WI38 (cell line): Measurements from ENCODE around the gene CLIC3.

Source experiments
- H3K4me3 ChIP-seq: 2 replicates; pipeline ENCODE4 v1.5.1; 2011; ENCODE audit warnings: low read depth, mild to moderate bottlenecking, control low read depth, low read length
- CTCF ChIP-seq: IDR thresholded peaks from 2 replicates; pipeline ENCODE4 v1.5.1; 2012; ENCODE audit warnings: low read depth, mild to moderate bottlenecking, control low read depth, low read length

The CLIC3 gene

GRCh38 chr9:136988872-136989271 lies 7.5 kb downstream of the CLIC3 start:
- TF ChIP-seq CTCF, result no peak
- no peak overlapping the region for H3K4me3 ChIP-seq

GRCh38 chr9:136985853-136986252 lies 10.5 kb downstream of the CLIC3 start:
- no peak overlapping the region for H3K4me3 ChIP-seq
- no peak for TF ChIP-seq CTCF

DNA sequence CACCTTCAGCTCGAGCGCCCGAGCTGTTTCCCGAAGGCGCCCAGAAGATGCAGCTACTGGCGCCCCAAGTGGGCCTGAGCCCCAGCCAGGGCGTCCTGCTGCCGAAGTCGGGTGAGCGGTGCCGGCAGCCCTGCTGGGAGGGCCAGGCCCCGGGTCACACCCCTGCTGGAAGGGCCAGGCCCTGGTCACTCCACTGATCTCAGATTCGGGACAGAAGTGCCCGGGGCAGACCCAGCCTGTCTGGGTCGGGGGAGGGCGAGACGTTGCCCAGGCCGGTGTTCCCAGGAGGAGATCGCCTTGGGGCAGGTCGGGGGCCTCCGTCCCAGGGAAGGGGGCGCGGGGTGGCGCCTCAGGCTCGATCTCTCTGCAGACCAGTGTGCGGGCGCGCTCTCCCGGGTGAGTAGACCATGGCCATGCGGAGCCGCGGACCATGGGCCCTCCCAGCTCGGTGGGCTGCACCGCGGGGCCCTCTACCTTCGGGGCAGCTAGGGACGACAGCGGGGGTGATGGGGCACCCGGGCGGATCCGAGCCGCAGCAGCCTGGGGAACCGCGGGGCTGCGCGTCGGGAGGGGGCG lies 11.3 kb downstream of the CLIC3 start:
- no peak for TF ChIP-seq CTCF
- no peak overlapping the region for H3K4me3 ChIP-seq

DNA sequence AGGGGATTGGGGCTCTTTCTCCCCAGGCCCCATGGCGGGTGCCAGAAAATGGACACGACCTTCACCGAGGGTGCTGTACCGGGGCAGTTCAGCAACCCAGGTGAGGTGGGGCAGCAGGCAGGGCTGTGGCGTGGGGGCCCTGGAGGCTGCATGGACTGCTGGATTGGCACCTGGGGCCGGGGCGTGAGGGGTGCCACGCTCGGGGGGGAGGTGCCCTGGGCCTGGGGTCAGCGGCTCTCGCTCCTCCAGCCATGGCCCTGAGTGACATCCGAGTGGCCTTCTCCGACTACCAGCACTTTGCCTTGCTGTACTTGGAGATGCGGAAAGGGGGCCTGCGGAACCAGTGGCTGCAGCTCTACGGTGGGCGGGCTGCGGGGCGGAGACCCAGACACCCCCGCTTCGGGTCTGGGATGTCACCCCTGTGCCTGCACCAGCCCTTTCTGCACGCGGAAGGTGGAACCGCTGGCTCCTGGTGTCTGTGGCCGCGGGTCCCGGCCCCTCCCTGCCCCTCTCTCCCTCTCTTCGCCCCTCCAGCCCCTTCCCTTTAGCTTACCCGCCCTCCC lies 11.8 kb downstream of the CLIC3 start:
- TF ChIP-seq CTCF, result no peak
- no peak overlapping the region for H3K4me3 ChIP-seq

DNA sequence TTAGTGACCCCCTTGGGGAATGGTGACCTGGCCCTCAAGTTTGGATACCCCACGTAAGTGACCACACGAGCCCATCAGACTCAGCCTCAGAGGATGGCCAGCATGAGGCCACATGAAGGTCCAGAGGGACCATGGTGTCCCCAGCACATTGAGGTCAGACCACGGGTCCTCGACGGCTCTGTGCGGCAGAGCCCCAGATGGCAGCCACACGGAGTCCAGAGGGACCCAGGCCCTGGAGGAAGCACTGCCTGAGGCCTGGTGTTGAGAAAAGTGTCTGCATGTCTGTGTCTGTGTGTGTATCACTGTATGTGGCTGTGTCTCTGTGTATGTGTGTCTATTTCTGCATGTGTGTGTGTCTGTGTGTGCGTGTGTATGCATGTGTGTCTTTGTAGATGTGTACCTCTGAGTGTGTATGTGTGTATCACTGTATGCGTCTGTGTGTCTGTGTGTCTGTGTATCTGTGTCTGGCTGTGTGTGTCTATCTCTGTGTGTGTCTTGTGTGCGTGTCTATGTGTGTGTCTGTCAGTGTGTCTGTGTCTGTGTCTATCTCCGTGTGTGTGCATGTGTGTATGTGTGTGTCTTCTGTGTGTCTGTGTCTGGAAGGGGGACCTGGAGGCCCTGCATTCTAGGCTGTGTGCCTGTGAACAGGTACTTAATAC lies 12.6 kb downstream of the CLIC3 start:
- no peak for TF ChIP-seq CTCF
- no peak overlapping the region for H3K4me3 ChIP-seq

GRCh38 chr9:136983167-136983566 lies 13.2 kb downstream of the CLIC3 start:
- no peak for TF ChIP-seq CTCF
- H3K4me3 ChIP-seq, result no peak overlapping the region
